HepG2 (cell line): Measurements from ENCODE around the gene SQSTM1. TPM values are rescaled to one million over a fixed set of nuclear protein-coding genes. Genes with fewer than 3 reads are reported as not detected.
A peak's percentile ranks its signal among the peaks of the same experiment; 100 is the strongest.

Experiments used
- CBX5 ChIP-seq: sonication (generic); formaldehyde crosslinking; IDR thresholded peaks from 2 replicates; pipeline ENCODE4 v1.4.0; 2020; ENCODE audit warnings: missing genetic modification reagents, borderline replicate concordance
- DMAP1 ChIP-seq: IDR thresholded peaks from 2 replicates; pipeline ENCODE4 v1.6.1; 2016
- ELF1 ChIP-seq: sonication (generic); formaldehyde crosslinking; IDR thresholded peaks from 2 replicates; pipeline ENCODE4 v1.4.0; 2020; ENCODE audit warnings: missing genetic modification reagents
- FOXJ3 ChIP-seq: sonication (generic); formaldehyde crosslinking; IDR thresholded peaks from 2 replicates; pipeline ENCODE4 v1.4.0; 2020; ENCODE audit warnings: missing genetic modification reagents, mild to moderate bottlenecking, borderline replicate concordance
- FOXK1 ChIP-seq: sonication (generic); formaldehyde crosslinking; IDR thresholded peaks from 2 replicates; pipeline ENCODE4 v1.4.0; 2020; ENCODE audit warnings: low read depth, missing genetic modification reagents, borderline replicate concordance
- HDAC2 ChIP-seq: sonication (generic); formaldehyde crosslinking; IDR thresholded peaks from 2 replicates; pipeline ENCODE4 v1.4.0; 2020; ENCODE audit warnings: missing genetic modification reagents
- KAT2B ChIP-seq: fragments of 150-350 bp; IDR thresholded peaks from 2 replicates; pipeline ENCODE4 v1.6.1; 2014; ENCODE audit warnings: low read depth, low read length, borderline replicate concordance
- NFIC ChIP-seq: IDR thresholded peaks from 2 replicates; pipeline ENCODE4 v1.6.1; 2012; ENCODE audit warnings: mild to moderate bottlenecking, low read length, inconsistent platforms
- RXRB ChIP-seq: IDR thresholded peaks from 2 replicates; pipeline ENCODE4 v1.6.1; 2016; ENCODE audit warnings: borderline replicate concordance, missing genetic modification reagents, missing compliant biosample characterization
- SIX1 ChIP-seq: sonication (generic); formaldehyde crosslinking; IDR thresholded peaks from 2 replicates; pipeline ENCODE4 v1.4.0; 2020; ENCODE audit warnings: missing genetic modification reagents, borderline replicate concordance
- SMAD3 ChIP-seq: sonication (generic); formaldehyde crosslinking; IDR thresholded peaks from 2 replicates; pipeline ENCODE4 v1.4.0; 2020; ENCODE audit warnings: missing genetic modification reagents
- TAF15 ChIP-seq: fragments of 200-400 bp; formaldehyde crosslinking; IDR thresholded peaks from one replicate; pipeline ENCODE4 v1.6.1; 2018; ENCODE audit warnings: mild to moderate bottlenecking, low read depth, low read length; ENCODE audit not compliant: poor library complexity, severe bottlenecking
- TOPORS ChIP-seq: sonication (generic); formaldehyde crosslinking; IDR thresholded peaks from 2 replicates; pipeline ENCODE4 v1.8.0; 2023; ENCODE audit warnings: mild to moderate bottlenecking, missing genetic modification reagents
- ZKSCAN1 ChIP-seq: fragments of 150-350 bp; IDR thresholded peaks from 2 replicates; pipeline ENCODE4 v1.6.1; 2014; ENCODE audit warnings: low read length
- ZMYM3 ChIP-seq: sonication (generic); formaldehyde crosslinking; IDR thresholded peaks from 2 replicates; pipeline ENCODE4 v1.5.1; 2020; ENCODE audit warnings: mild to moderate bottlenecking, missing genetic modification reagents
- ZNF160 ChIP-seq: sonication (generic); formaldehyde crosslinking; IDR thresholded peaks from 2 replicates; pipeline ENCODE4 v1.8.0; 2022; ENCODE audit warnings: mild to moderate bottlenecking, inconsistent platforms, missing genetic modification reagents
- ZNF260 ChIP-seq: sonication (generic); formaldehyde crosslinking; IDR thresholded peaks from 2 replicates; pipeline ENCODE4 v1.4.0; 2020; ENCODE audit warnings: missing genetic modification reagents, low read depth, mild to moderate bottlenecking, borderline replicate concordance
- ZNF317 ChIP-seq: sonication (generic); formaldehyde crosslinking; IDR thresholded peaks from 2 replicates; pipeline ENCODE4 v1.5.0; 2020; ENCODE audit warnings: mild to moderate bottlenecking, missing genetic modification reagents
- ZNF883 ChIP-seq: sonication (generic); formaldehyde crosslinking; IDR thresholded peaks from 2 replicates; pipeline ENCODE4 v1.5.1; 2020; ENCODE audit warnings: mild to moderate bottlenecking, missing genetic modification reagents; ENCODE audit errors: not compliant biosample characterization
- polyA plus RNA-seq, 8 experiments: library from polyadenylated mRNA; depleted of rRNA in 3 of 8; stranded (reverse) in 7 of 8; unstranded in 1 of 8; fragments of >200 nt; fragmentation: Illumina TruSeq in 4 of 8; extraction: Trizol in 4 of 8; gene quantifications; 2 replicates each; pipeline versions ENCODE4 v1.2.1 to v1.2.3, GENCODE V29; 2011 to 2016; ENCODE audit warnings: low read depth in 4 of 8, missing spikeins in 1 of 8, mixed read lengths in 1 of 8; ENCODE audit not compliant: insufficient read depth in 1 of 8
- total RNA-seq, 5 experiments: library from RNA; depleted of rRNA; stranded (reverse); fragments of >200 nt; fragmentation: Illumina TruSeq; extraction: Trizol; gene quantifications; 2 replicates each; pipeline ENCODE4 v1.2.3, GENCODE V29; 2016; ENCODE audit warnings: low read depth in 1 of 5
- TF ChIP-seq, protein P1 (sequence below): sonication (generic); formaldehyde crosslinking; IDR thresholded peaks from 2 replicates; pipeline ENCODE4 v1.4.0; 2020; ENCODE audit warnings: mild to moderate bottlenecking, missing genetic modification reagents
- TF ChIP-seq, protein P2 (sequence below): sonication (generic); formaldehyde crosslinking; IDR thresholded peaks from 2 replicates; pipeline ENCODE4 v1.4.0; 2020; ENCODE audit warnings: missing genetic modification reagents
- TF ChIP-seq, protein P3 (sequence below), 2 experiments: sonication (generic) in 1 of 2; formaldehyde crosslinking in 1 of 2; IDR thresholded peaks; 2 replicates each; pipeline versions ENCODE4 v1.5.1 to v1.6.1; 2011 to 2020; ENCODE audit warnings: borderline replicate concordance in 1 of 2, low read depth in 1 of 2, low read length in 1 of 2, mild to moderate bottlenecking in 1 of 2, missing genetic modification reagents in 1 of 2, moderate library complexity in 1 of 2
- TF ChIP-seq, protein P4 (sequence below): sonication (generic); formaldehyde crosslinking; IDR thresholded peaks from 2 replicates; pipeline ENCODE4 v1.4.0; 2020; ENCODE audit warnings: missing genetic modification reagents

Gene SQSTM1
- total and polyA plus RNA-seq, 2 of the 13 experiments (the other 11 are each of a cell fraction or from before 2014, with no cell fraction given): 90.9 to 160 TPM

DNA sequence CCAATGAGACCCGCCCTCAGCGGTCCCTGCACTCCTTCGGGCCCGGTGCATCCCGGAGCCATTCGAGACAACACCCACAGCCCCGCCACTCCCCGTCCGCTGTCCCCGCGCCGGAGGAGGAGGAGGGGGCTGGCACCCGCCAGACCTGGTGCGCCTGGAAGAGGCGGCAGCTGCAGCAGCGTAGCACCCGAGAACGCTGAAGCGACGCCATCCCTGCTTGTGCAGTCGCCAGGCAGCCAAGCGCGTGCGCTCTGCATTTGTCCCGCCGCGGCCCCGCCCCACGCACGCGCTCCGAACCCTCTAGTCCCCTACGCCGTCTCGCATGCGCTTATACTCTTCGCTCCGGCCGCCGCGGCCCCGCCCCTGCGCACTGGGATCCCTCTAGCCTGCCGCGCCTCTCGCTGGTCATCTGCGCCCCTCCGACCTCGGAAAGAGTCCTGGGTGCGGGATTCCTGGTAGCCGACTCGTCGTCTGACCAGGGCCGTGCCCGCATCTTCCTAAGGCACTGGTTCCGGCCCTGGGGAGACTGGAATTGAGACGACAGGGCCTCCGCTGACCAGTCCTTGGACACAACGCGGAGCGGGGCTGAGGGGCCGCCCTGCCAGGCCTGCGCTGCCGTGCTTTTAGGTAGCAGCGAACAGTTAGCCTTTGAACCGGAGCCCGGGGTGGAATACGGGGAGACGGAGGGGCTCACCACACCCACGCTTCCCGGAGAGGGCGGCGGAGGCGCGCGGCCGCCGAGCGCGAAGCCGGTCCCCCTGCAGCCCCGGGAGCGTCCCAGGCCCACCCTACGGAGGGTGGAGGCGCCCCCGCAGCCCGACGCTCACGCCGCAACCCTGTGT, 38.1 kb downstream of the SQSTM1 start, which contains the start of gene MRNIP (continued):
- TF ChIP-seq, protein P1, sequence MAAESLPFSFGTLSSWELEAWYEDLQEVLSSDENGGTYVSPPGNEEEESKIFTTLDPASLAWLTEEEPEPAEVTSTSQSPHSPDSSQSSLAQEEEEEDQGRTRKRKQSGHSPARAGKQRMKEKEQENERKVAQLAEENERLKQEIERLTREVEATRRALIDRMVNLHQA (CRISPR knock-in tag): no peak
- peak; percentile 50; the same call in 1 of the 2 replicates for TF ChIP-seq ELF1 (CRISPR knock-in tag)
- TF ChIP-seq SMAD3 (CRISPR knock-in tag): peak; percentile 69; the same call in 1 of the 2 replicates
- TF ChIP-seq SIX1 (CRISPR knock-in tag): no peak
- TF ChIP-seq RXRB: 0 out of 2 replicates have a peak, but pooled peaks have one; percentile 37
- no peak for TF ChIP-seq KAT2B
- TF ChIP-seq FOXJ3 (CRISPR knock-in tag): peak; percentile 29; the same call in 1 of the 2 replicates
- TF ChIP-seq ZKSCAN1: no peak
- TF ChIP-seq, protein P2, sequence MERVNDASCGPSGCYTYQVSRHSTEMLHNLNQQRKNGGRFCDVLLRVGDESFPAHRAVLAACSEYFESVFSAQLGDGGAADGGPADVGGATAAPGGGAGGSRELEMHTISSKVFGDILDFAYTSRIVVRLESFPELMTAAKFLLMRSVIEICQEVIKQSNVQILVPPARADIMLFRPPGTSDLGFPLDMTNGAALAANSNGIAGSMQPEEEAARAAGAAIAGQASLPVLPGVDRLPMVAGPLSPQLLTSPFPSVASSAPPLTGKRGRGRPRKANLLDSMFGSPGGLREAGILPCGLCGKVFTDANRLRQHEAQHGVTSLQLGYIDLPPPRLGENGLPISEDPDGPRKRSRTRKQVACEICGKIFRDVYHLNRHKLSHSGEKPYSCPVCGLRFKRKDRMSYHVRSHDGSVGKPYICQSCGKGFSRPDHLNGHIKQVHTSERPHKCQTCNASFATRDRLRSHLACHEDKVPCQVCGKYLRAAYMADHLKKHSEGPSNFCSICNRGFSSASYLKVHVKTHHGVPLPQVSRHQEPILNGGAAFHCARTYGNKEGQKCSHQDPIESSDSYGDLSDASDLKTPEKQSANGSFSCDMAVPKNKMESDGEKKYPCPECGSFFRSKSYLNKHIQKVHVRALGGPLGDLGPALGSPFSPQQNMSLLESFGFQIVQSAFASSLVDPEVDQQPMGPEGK (CRISPR knock-in tag): no peak; the same call in 1 of the 2 replicates
- peak; percentile 89 for TF ChIP-seq ZNF317 (CRISPR knock-in tag)
- TF ChIP-seq CBX5 (CRISPR knock-in tag): peak; percentile 76; the same call in 1 of the 2 replicates
- peak; percentile 59; the same call in 1 of the 2 replicates for TF ChIP-seq FOXK1 (CRISPR knock-in tag)
- peak; percentile 32; the same call in 1 of the 2 replicates for TF ChIP-seq ZMYM3 (CRISPR knock-in tag)
- no peak for TF ChIP-seq NFIC
- TF ChIP-seq ZNF883: peak; percentile 83
- TF ChIP-seq ZNF260 (CRISPR knock-in tag): no peak
- peak; percentile 71; the same call in 1 of the 2 replicates for TF ChIP-seq TOPORS (CRISPR knock-in tag)
- TF ChIP-seq, protein P3, sequence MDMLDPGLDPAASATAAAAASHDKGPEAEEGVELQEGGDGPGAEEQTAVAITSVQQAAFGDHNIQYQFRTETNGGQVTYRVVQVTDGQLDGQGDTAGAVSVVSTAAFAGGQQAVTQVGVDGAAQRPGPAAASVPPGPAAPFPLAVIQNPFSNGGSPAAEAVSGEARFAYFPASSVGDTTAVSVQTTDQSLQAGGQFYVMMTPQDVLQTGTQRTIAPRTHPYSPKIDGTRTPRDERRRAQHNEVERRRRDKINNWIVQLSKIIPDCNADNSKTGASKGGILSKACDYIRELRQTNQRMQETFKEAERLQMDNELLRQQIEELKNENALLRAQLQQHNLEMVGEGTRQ (IDR thresholded peaks at IDR 0.05; ENCODE audit: low read depth, low read length): no peak
- TF ChIP-seq, protein P3 (CRISPR knock-in tag; IDR thresholded peaks at IDR 0.05; ENCODE audit: borderline replicate concordance): no peak; the same call in 1 of the 2 replicates
- TF ChIP-seq HDAC2 (CRISPR knock-in tag): peak; percentile 66; the same call in 1 of the 2 replicates
- no peak for TF ChIP-seq TAF15
- peak; percentile 86 for TF ChIP-seq DMAP1
- TF ChIP-seq, protein P4, sequence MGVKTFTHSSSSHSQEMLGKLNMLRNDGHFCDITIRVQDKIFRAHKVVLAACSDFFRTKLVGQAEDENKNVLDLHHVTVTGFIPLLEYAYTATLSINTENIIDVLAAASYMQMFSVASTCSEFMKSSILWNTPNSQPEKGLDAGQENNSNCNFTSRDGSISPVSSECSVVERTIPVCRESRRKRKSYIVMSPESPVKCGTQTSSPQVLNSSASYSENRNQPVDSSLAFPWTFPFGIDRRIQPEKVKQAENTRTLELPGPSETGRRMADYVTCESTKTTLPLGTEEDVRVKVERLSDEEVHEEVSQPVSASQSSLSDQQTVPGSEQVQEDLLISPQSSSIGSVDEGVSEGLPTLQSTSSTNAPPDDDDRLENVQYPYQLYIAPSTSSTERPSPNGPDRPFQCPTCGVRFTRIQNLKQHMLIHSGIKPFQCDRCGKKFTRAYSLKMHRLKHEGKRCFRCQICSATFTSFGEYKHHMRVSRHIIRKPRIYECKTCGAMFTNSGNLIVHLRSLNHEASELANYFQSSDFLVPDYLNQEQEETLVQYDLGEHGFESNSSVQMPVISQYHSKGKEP (CRISPR knock-in tag): no peak; the same call in 1 of the 2 replicates
- TF ChIP-seq ZNF160 (CRISPR knock-in tag): peak; percentile 82
